ENCODE data around the gene BRSK2.

BRSK2 gene

GRCh38 chr11:1478544-1478943 is 88.8 kb downstream of the BRSK2 start:
- Histone ChIP-seq H3K4me3 (ENCODE audit: low read length) (no peak overlapping the region), H3F3A (ENCODE audit: insufficient read depth, low read length) (no peaks in the 10 kb centered on the region), H4K20me1 (ENCODE audit: insufficient read depth, low read length) (no peaks in the 10 kb centered on the region), H3K9ac (ENCODE audit: low read length) (no peak overlapping the region), H3K9me2 (replicated peaks; ENCODE audit: insufficient read depth, low read length) (no peaks in the 10 kb centered on the region), H3K36me3 (replicated peaks; ENCODE audit: insufficient read depth, low read length) (no peaks in the 10 kb centered on the region), H3K4me2 (ENCODE audit: low read depth, low read length) (no peak overlapping the region), H3K9me3 (replicated peaks; ENCODE audit: insufficient read depth, low read length) (no peaks in the 10 kb centered on the region), H3K4me1 (ENCODE audit: low read length) (no peaks in the 10 kb centered on the region), H2AFZ (ENCODE audit: low read length) (no peak overlapping the region), H3K79me2 (ENCODE audit: low read length) (no peaks in the 10 kb centered on the region), H3K27me3 (replicated peaks; ENCODE audit: insufficient read depth, low read length) (no peaks in the 10 kb centered on the region), H3K27ac (ENCODE audit: low read length) (no peak overlapping the region)
- DNase-seq = no peak
- TF ChIP-seq EZH2 (optimal IDR thresholded peaks at IDR 0.05; ENCODE audit: low read depth, low read length) (no peak), EZH2phosphoT487 (IDR thresholded peaks at IDR 0.05; ENCODE audit: low read length) (no peak), CTCF (IDR thresholded peaks at IDR 0.05; ENCODE audit: low read length) (no peak)

- Histone ChIP-seq H3K27me3 (replicated peaks; ENCODE audit: insufficient read depth, low read length) (no peaks in the 10 kb centered on the region), H3K9me2 (replicated peaks; ENCODE audit: insufficient read depth, low read length) (no peaks in the 10 kb centered on the region), H3K9ac (ENCODE audit: low read length) (no peak overlapping the region), H3K27ac (ENCODE audit: low read length) (no peak overlapping the region), H2AFZ (ENCODE audit: low read length) (no peak overlapping the region), H3K9me3 (replicated peaks; ENCODE audit: insufficient read depth, low read length) (no peaks in the 10 kb centered on the region), H3K4me3 (ENCODE audit: low read length) (no peak overlapping the region), H3K4me1 (ENCODE audit: low read length) (no peaks in the 10 kb centered on the region), H4K20me1 (ENCODE audit: insufficient read depth, low read length) (no peaks in the 10 kb centered on the region), H3K4me2 (ENCODE audit: low read depth, low read length) (no peak overlapping the region), H3F3A (ENCODE audit: insufficient read depth, low read length) (no peaks in the 10 kb centered on the region), H3K79me2 (ENCODE audit: low read length) (no peaks in the 10 kb centered on the region), H3K36me3 (replicated peaks; ENCODE audit: insufficient read depth, low read length) (no peaks in the 10 kb centered on the region)
- no peak for TF ChIP-seq EZH2 (optimal IDR thresholded peaks at IDR 0.05; ENCODE audit: low read depth, low read length)
- TF ChIP-seq EZH2phosphoT487 (IDR thresholded peaks at IDR 0.05; ENCODE audit: low read length) = no peak
- TF ChIP-seq CTCF (IDR thresholded peaks at IDR 0.05; ENCODE audit: low read length) = no peak
- DNase-seq = no peak
Observed at GRCh38 chr11:1479006-1479677, 89.4 kb downstream of the BRSK2 start.

- Histone ChIP-seq H4K20me1 (ENCODE audit: insufficient read depth, low read length) (no peaks in the 10 kb centered on the region), H3K4me1 (ENCODE audit: low read length) (no peaks in the 10 kb centered on the region), H3K4me3 (ENCODE audit: low read length) (no peak overlapping the region), H3K4me2 (ENCODE audit: low read depth, low read length) (no peak overlapping the region), H2AFZ (ENCODE audit: low read length) (no peak overlapping the region), H3K9me2 (replicated peaks; ENCODE audit: insufficient read depth, low read length) (no peaks in the 10 kb centered on the region), H3K9me3 (replicated peaks; ENCODE audit: insufficient read depth, low read length) (no peaks in the 10 kb centered on the region), H3K36me3 (replicated peaks; ENCODE audit: insufficient read depth, low read length) (no peaks in the 10 kb centered on the region), H3K27ac (ENCODE audit: low read length) (no peak overlapping the region), H3K9ac (ENCODE audit: low read length) (no peak overlapping the region), H3F3A (ENCODE audit: insufficient read depth, low read length) (no peaks in the 10 kb centered on the region), H3K27me3 (replicated peaks; ENCODE audit: insufficient read depth, low read length) (no peaks in the 10 kb centered on the region), H3K79me2 (ENCODE audit: low read length) (no peaks in the 10 kb centered on the region)
- no peak for DNase-seq
- TF ChIP-seq EZH2 (optimal IDR thresholded peaks at IDR 0.05; ENCODE audit: low read depth, low read length) (no peak), EZH2phosphoT487 (IDR thresholded peaks at IDR 0.05; ENCODE audit: low read length) (no peak), CTCF (IDR thresholded peaks at IDR 0.05; ENCODE audit: low read length) (no peak)
Observed at GRCh38 chr11:1479678-1480118, 90.0 kb downstream of the BRSK2 start.
